Posterior vena cava (tissue), 2 donors: ENCODE results near the gene ADORA1. TPM values are rescaled to one million over a fixed set of nuclear protein-coding genes. Genes with fewer than 3 reads are reported as not detected.

Source experiments
- DNase-seq: peaks from one replicate; pipeline ENCODE4 v3.0.0-alpha.2; 2020; ENCODE audit warnings: low spot score
- intact Hi-C, 2 donors: fragments of 100-400 bp; cut with DNase I; formaldehyde crosslinking; loops; one replicate each; pipeline versions ENCODE4 v1.14.1 to v1.14.2; 2022 to 2023
- total RNA-seq, 2 donors: library from RNA; stranded (reverse); fragmentation: NEBNext Ultra II Directional; extraction: Animal tissue kit (Norgen Biotek cat#: 25700); gene quantifications; one replicate each; pipeline ENCODE4 v1.2.1, GENCODE V29; 2021
- donor health status: DM: yes; HTN: yes; CAD: no.
- donor health status: DM: yes; HTN: yes; CAD: no.

ADORA1 gene
- total RNA-seq, 2 donors from 2014 or later = 0.32 to 1.3 TPM

DNA sequence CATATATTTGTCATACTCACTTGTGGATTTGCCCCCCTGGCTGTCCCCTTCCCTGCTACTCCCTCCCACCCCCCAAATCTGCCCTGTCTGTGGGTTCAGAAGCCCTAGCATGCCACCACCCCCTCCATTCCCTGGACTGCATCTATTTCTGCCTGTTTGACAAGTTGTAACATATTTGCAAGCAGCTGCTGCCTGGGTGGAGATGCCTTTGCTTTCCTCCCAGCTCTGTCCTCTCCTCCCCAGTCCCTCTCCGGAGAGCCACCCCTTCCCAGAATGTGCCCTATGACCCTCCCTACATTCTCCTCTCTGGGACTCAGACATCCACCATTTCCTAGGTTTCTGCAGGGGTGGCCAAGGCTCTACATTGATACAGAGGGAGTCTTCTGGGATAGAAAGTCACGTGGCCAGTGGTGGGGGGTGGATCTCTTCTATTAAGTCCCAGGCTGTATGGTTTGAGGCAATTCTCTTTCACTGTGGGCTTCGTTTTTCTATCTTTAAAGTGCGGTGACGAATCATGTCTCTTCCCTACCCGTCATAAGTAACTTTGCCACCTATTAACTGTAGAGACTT lies 35.7 kb upstream of the ADORA1 start:
- no peak for DNase-seq
- intact Hi-C loops = no loop called here

- intact Hi-C loops = no loop called here
- no peak for DNase-seq
These were observed 33.6 kb upstream of the ADORA1 start for GRCh38 chr1:203093754-203094410.

- intact Hi-C loops = no loop called here
- no peak for DNase-seq
These were observed 32.4 kb upstream of the ADORA1 start for GRCh38 chr1:203095061-203095690.

GRCh38 chr1:203096566-203096965 lies 31.0 kb upstream of the ADORA1 start:
- intact Hi-C loops = no loop called here
- DNase-seq = no peak

DNA sequence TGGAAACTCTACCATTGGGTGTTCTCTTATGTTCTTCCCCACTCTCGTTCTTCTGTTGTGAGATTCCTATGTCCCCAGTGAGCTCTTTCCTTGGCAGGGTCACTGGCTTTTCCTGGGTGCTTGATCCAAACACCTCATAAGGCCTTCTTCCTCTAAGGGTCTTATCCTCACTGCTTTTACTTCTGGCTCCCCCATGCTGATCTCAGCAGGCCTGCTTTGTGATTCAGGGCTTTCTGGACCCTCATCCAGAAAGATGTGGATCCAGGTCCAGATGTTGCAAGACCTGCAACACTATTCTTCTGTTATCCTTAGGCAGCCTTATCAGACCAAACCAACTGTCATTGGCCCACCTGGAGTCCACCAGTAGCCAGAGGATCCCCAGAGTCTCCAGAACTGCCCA lies 30.5 kb upstream of the ADORA1 start:
- no peak for DNase-seq
- intact Hi-C loops = no loop called here

GRCh38 chr1:203098445-203098844 lies 29.1 kb upstream of the ADORA1 start:
- intact Hi-C loops = no loop called here
- DNase-seq = no peak

DNA sequence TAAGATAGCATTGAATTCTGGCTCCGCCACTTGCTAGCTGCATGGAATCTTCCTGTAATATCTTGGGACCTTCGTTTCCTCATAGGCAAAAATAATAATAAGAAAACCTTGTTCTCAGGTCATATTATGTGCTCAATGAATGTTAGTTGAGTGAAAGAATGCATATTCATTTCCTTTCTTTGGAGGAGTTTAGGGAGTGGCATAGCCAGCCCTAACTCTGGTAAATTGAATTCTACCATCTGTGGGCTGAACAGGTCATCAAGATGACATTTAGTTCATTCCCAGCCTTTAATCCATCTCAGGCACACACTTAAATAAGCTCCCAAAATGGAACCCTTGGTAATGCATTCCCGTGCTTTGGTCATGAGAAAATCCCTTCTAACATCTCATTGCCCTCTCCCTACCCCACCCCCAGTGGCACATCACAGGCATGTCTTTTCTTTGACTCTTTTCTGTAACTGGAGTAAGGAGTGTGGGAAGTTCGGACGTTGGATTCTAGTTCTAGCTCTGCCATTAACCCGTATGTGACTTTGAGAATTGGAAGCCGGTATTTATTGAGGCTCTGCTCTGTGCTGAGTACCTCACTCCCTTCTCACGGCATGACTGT lies 28.5 kb upstream of the ADORA1 start:
- no peak for DNase-seq
- intact Hi-C loops = no loop called here

GRCh38 chr1:203099805-203100515 lies 27.6 kb upstream of the ADORA1 start:
- DNase-seq = no peak
- intact Hi-C loops = no loop called here

- no peak for DNase-seq
- intact Hi-C loops = no loop called here
These were observed 27.0 kb upstream of the ADORA1 start for GRCh38 chr1:203100516-203100869.

DNA sequence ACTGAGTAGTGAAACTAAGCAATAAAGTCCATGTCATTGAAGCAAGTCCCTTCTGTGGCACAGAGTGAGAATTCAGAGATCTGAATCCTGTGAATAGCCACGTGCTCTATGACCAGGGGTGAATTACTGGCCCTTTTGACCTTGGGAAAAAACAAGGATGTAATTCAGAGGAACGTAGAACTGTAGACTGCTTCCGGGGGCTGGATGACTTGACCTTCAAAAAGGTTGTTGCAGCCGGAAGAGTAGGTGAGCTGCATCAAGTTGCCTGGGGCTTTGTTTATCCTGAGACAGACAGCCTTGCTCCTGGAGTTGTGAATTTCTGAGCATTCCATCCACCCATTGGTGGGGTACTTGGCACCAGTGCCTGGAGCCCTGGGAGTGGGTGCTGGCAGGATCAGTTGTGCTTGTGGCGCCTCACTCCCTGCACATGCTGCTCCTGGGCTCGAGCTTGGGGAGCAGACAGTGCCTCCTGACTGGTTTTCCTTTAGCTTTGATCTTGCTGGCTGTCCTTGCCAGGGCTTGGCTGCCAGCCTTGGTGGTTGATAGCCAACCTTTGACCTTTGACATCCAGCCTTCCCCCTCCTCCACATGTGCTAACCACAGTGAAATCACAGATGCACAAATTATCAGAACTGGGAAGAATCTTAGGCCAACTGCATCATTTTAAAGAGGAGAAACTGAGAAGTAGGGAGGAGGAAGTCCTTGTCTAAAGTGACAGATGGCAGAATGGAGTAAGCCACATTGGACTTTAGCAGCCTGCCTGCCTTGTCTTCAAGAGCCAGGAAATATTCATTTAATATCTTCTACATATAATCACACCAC lies 25.5 kb upstream of the ADORA1 start:
- intact Hi-C loops = no loop called here

DNA sequence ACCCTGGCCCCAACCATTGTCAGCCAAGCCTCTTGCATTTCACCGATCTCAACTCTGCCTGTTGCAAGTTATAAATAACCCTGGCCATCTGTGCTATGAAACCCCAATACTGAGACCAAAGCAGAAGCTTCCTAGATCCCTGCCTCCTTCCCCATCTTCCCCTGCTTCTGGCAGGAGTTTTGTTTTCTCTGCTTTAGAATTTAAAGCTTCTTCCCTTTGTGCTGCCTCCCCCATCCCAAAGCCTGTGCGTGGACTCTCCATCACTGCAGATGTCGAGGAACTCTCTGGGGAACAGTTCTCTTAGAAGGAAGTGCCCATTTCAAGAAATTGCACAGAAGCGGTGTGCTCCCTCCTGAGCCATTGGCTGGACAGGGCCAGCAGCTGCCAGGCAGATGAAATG lies 24.3 kb upstream of the ADORA1 start:
- intact Hi-C loops = no loop called here
- no peak for DNase-seq

More for the DNA sequence above, 25.5 kb upstream of the ADORA1 start:
- DNase-seq = no peak

DNA sequence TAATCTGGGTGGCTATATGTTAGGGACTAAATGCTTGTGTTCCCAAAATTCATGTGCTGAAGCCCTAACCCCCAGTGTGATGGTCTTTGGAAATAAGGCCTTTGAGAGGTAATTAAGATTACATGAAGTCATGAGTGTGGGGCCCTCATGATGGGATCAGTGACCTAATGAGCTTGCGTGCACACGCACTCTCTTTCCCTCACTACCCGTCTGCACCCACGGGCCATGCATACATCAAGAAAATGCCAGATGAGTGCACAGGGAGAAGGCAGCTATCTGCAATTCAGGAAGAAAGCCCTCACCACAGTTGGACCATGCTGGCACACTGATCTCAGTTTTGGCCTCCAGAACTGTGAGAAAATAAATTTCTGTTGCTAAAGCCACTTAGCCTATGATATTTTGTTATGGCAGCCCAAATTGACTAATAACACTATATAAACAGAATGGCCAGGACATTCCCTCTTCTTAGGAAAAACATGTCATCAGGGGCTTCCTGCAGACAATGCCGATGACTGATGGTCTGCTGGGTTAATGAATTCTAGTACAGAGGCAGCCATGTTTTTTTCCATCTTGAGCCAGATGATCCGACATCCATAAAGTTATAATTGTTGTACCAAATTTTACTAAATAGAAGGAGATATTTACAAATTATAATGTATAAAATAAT lies 23.6 kb upstream of the ADORA1 start:
- intact Hi-C loops = no loop called here

GRCh38 chr1:203104789-203105390 lies 22.6 kb upstream of the ADORA1 start:
- intact Hi-C loops = no loop called here
- no peak for DNase-seq

More for the DNA sequence above, 23.6 kb upstream of the ADORA1 start:
- no peak for DNase-seq

GRCh38 chr1:203112475-203112874 lies 15.1 kb upstream of the ADORA1 start:
- intact Hi-C loops = loop anchor here in 1 of 2 donors (10.0 kb wide), 1 partner anchor 68 kb away; no protein-coding TSS in a partner anchor
- no peak for DNase-seq

DNA sequence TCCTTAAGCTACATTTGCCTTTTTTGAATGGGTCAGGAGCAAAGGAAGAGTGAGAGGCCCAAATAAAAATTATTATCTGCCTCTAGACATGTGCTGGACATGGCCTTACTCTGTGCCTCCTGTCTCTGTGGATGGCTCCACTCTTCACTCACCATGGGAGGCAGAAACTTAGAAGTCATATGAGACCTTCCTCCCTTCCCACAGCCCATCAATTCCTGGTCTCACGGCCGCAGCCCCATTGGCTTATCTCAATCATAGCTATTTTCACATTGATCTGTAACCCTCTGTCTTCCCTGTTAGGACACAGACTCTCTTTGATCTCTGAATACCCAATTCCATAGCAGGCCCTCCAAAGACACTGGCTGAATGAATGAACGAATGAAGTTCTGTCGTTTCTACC lies 14.2 kb upstream of the ADORA1 start:
- intact Hi-C loops = loop anchor here in 1 of 2 donors (10.0 kb wide), 1 partner anchor 69 kb away; no protein-coding TSS in a partner anchor
- no peak for DNase-seq

GRCh38 chr1:203114202-203114601 lies 13.3 kb upstream of the ADORA1 start:
- intact Hi-C loops = loop anchor here in 1 of 2 donors (10.0 kb wide), 1 partner anchor 69 kb away; no protein-coding TSS in a partner anchor

GRCh38 chr1:203116091-203116820 lies 11.3 kb upstream of the ADORA1 start:
- intact Hi-C loops = loop anchor here (5.0 to 10.0 kb wide), 2 partner anchors 71 to 101 kb away; no protein-coding TSS in a partner anchor
- no peak for DNase-seq

More at GRCh38 chr1:203114202-203114601, 13.3 kb upstream of the ADORA1 start:
- DNase-seq = no peak
